HG03457 (cell line): Measurements from ENCODE around the gene RGS7.
"Not testable (repeated sequence)": the region's sequence is repeated elsewhere in the genome, so short reads cannot be mapped to it uniquely, and the experiment has no call there.

Source experiments
- ATAC-seq: cut with Tn5 transposase; IDR thresholded peaks from one replicate; pipeline ENCODE4 v1.9.1; 2021; ENCODE audit warnings: moderate number of reproducible peaks; ENCODE audit not compliant: unreplicated experiment

The RGS7 gene

DNA sequence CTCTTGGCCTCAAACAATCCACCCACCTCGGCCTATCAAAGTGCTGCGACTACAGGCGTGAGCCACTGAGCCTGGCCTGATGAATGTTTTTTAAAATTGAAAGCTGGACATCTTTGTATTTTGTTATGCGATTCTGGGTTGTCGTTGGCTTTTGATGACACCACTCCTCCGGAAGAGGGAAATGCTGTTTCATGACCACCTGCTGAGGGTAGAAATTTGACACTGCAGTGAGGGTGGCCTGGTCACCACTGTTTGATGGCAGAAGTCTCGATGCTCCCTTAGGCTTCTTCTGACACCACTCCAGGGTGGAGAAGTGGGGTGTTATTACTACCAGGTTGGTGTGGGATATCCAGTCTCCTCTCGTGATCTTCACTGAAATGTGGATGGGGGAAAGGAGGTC is 357.2 kb downstream of the RGS7 start:
- no peak for ATAC-seq

DNA sequence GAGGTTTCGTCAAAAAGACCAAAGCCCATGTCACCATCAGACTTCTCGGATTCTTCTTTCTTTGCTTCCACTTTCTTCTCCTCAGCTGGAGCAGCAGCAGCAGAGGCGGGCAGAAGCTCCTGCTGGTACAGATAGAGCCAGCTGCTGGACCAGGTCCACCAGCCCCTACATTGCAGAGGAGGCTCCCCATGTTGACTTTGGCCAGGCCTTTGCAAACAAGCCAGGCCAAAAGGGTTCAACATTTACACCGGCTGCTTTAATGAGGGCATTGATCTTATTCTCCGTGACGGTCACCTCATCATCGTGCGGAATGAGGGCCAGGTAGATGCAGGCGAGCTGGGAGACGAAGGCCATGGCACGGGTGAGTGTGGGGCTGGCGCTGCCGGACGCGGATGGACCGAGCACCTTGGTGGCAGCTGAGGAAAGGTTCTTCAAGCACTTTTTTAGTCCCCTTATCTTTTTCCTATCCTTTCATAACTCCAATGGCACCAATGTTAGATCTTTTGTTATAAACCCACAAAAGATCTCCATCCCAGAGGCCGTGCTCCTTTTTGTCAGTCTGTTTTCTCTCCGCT is 358.5 kb downstream of the RGS7 start:
- ATAC-seq, result no peak

DNA sequence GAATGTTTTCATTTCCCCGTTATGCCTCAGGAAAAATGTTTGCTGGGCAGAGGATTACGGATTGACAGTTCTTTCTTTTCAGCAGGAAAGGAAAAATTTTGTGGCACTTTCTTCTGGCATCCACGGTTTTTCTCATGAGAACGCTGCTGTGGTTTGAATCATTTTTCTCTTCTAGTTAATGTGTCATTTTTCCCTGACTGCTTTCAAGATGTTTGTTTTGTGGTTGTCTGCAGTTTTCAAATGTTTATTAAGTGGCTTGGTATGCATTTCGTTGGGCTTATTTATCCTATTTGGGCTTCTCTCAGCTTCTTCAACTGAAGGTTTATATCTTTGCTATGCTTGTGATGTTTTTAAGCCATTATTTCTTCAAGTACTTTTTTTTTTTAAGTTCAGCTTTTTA is 359.0 kb downstream of the RGS7 start:
- no peak for ATAC-seq

DNA sequence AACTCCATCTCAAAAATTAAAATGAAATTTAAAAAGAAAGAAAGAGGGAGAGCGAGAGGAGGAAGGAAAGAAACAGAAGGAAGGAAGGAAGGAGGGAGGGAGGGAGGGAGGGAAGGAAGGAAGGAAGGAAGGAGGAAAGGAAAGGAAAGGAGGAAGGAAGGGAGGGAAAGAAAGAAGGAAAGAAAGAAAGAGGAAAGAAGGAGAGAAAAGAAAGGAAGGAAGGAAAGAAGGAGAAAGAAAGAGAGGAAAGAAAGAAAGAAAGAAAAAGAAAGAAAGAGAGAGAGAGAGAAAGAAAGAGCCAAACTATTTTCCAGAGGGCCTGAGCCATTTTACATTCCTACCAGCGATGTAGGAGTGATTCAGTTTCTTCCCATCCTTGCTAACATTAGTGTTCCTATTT is 364.0 kb downstream of the RGS7 start:
- ATAC-seq, result no peak

DNA sequence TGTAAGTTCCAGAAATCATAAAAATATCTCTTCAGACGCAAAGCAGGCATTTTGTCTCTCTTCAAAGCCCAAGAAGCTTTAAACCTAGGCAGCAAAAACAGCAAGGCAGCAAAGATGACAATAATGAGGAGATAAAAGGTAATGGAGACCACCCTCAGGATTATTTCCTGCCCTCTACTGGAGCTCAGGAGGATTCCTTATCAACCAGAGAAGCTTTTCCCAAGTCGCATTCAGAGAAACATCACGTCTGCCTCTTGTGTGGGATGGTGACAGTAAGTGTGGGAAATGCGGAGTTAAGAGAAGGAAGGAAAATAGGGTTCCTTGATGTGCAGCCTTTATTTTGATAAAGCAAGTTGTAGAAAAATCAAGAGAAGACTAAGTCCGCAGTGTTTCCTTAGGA is 365.8 kb downstream of the RGS7 start:
- no peak for ATAC-seq

DNA sequence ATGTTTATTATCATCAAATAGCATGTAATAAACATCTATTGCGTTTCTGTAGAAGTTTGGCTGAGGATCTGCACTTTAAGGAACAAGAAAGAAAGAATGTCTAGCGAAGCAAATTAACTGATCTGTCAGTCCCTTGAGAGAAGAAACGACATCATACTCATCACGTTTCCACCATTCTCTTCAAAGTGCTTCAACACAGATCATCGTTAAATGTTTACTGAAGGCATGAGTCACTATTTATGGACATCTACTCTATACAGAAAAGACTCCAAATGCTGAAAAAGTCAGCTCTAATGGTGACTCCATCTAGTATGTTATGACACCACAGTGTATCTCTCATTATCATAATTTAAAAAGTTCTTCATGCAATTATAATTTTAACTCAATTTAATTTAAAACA is 369.1 kb downstream of the RGS7 start:
- ATAC-seq, result no peak

DNA sequence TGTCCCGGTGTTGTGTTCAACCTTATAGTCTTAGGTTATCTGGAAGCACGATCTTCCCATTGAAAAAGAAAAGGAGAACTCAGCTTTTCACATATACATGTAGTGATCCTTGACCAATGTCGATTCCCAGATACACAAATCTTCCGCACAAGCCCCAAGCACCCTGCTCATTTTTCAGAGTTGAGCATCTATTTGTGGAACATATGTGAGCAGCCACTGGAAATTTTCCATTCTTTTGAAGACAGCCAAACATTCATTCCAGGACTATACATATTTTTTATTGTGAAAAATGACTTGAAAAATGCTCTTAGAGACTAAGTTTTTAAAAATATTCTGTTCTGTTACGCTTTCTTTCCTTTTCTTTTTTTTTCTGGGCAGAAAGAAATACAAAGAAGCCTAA is 371.9 kb downstream of the RGS7 start:
- ATAC-seq, result no peak

DNA sequence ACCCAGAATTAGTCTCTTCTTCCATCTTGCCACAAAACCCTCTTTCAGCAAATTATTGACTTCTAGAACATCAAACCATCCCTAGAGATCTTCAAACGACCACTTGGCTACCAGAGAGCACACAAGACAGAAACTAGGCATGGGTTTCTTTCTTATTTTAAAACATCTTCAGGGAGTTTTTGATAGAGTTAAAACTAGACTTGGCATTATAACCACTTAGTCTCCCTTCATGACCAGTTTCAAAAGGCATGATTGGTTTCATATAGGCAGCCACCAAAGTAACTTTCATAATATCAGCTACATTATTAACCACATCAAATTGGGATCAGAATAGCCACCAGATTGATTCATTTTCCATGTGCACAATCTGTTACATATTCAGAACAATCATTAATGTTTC is 376.7 kb downstream of the RGS7 start:
- no peak for ATAC-seq

DNA sequence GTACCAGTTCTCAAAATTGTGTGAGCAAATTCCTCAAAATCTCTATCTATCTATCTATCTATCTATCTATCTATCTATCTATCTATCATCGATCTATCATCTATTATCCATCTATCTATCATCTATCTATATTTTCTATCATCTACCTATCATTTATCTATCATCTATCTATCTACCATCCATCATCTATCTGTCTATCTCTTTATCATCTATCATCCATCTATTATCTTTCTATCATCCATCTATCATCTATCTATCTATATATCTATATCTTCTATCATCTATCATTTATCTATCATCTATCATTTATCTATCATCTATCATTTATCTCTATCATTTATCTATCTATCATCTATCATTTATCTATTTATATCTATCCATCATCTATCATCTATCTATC is 380.3 kb downstream of the RGS7 start:
- no peak for ATAC-seq

DNA sequence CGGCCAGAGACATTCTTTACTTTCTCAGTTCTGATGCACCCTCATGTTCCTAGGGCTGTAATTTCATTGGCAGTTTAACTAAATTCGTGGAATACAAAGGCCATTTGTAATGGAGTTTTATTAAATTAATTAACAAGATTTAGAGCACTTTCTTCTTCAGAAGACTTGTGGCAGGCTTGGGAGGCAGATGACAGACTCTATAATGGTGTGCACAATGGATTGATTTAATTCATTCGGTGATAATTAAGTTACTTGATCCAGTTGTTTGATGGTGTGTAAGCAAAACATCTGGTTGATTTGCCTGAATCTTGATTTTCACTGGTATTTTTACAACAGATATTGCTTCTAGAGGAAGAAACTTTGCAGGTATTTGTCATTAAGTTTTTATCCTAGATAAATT is 383.1 kb downstream of the RGS7 start:
- ATAC-seq, result no peak

DNA sequence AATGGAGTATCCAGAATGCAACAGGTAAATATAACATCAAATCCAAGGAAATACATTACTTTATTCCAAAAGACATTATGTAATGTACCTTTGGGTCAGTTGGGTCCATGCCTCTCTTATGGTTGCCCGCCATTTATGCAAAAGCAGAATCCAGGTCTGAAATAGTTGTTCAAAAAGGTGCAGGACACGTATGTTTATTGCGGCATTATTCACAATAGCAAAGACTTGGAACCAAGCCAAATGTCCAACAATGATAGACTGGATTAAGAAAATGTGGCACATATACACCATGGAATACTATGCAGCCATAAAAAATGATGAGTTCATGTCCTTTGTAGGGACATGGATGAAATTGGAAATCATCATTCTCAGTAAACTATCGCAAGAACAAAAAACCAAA is 384.9 kb downstream of the RGS7 start:
- not testable (repeated sequence) for ATAC-seq

DNA sequence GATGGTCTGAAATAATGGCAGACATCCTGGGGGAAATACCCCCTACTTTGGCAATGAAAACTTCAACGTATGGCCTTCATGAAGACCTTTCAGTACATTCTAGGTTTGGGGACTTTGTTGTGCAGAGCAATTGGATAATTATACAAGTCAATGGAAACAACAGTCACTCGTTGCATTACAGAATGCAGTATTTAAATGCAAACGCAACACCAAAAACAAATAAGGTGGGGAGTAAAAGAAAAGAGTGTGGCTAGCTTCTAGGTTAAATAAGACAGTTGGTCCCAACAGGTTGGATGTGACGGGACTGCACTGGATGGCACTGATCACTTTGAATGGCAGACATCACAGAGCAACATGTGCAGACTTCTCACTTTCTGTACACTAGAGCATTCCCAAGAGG is 386.8 kb downstream of the RGS7 start:
- no peak for ATAC-seq

DNA sequence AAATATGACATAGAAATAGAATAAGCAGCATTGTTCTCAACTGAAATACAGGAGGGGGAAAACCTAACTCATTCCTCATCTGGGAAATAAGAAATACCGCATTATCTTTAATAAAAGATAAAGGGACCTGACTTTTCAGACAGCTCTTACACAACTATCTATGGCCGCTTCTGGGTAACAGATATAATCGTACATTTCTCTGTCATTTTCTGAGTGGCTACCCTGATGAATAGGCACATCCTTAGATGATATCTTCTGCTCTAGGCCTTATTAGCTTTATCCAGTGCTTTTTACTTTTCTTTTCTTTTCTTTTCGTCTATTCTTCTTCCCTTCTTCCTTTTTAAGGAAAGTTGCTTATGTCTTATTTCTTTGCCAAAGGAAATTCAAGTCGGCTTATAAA is 388.1 kb downstream of the RGS7 start:
- ATAC-seq, result no peak

DNA sequence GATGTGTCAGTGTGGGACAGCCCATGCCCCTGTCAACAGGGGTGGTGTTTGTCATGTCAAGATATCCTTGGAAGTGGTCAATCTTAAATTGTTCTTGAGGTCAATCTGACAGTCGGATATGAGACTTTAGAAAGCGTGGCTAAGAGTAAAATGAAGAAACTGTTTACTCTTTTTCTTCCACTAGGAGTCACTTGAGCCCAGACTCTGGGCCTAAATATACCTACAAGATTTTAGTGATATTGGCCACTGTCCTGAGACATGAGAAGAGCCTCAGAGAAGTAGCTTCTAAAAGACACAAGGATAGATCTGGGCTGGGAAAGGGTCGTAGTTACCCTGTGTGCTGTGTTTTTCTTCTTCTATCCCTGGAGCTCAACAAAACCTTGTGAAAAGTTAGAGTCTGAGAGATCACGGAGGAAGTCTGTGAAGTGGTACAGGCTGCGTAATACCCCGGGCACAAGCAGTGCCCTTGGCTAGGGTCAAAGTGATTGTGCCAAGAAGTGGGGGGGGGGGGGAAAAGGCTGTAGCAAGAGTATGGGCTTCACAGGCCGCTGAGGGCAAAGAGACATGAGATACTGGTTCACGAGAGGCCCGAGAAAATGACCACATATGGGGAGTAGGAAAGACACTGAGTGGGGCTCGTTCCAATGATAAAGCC is 389.8 kb downstream of the RGS7 start:
- ATAC-seq, result no peak

DNA sequence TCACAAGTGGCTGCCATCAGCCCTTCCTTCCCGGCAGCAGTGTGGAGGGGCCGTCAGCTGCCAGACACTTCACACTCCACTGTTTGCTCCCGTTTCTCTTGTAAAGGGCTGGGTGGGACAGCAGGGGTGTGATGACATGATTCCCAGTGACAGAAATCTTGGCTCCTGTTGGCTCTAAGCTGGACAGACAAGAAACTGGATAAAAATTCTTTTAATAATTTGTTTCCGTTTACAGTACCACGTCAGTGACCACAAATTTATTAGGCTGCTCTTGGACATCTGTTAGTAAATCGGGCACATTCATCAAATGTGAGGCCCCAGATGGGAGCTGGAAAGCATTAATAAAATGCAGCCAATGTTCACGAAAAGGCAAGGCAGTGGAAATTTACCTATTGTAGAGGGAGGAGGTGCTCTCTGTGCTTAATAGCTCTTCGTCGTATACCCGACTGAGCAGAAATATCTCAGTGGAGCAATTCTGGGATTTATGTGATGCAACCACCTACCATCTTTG is 391.4 kb downstream of the RGS7 start:
- ATAC-seq, result no peak

DNA sequence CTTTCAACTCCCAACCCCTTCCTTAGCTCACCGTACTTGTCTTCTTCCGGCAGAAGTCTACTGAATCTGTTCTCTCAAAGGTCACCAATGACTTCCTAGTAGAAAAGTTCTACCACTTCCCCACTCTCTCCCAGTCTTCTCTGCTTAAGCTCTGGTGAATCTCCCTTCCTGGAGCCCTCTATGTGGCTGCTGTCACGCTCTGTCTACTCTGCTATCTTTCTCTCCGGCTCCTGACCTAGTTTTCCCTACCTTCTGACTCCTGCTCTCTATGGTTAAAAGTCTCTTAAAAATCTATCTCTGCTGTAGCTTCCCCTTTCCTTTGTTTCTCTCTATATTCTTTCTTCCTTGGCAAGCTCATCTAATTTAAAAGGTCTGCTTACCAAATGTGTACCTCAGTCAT is 394.9 kb downstream of the RGS7 start:
- ATAC-seq, result no peak

DNA sequence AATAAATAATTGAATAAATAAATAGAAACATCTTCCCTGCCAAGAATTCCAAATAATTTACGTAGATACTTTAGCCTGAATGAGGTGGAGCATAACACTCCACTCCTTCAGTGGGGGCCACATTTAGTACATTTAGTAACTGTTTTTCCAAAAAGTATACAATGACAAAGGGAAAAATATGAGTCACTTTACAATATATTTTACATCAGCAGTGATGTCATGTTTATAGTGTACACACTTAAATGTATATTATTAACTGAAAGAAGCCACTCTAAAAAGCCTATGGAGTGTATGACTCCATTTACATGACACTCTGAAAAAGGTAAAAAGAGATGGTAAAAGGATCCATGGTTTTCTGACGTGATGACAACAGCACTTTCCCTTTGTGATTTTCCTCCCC is 400.6 kb downstream of the RGS7 start:
- no peak for ATAC-seq

DNA sequence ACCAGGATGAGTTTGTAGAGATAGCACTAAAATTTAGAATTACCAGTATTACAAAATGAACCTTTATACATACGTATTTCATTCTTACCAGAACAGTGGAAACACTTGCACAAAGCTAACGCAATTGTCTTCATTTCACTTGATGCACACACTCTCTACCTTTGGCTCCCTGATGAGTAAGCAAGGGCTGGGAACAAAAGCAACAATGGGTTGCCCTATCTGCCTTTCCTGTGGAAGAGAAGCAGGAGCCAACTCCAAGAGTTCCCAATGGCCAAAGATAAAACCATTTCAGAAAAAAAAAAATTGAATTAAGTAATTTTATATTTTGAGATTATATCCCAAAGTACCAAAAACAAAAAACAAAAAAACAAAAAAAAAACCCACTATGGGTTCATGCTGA is 401.0 kb downstream of the RGS7 start:
- no peak for ATAC-seq

DNA sequence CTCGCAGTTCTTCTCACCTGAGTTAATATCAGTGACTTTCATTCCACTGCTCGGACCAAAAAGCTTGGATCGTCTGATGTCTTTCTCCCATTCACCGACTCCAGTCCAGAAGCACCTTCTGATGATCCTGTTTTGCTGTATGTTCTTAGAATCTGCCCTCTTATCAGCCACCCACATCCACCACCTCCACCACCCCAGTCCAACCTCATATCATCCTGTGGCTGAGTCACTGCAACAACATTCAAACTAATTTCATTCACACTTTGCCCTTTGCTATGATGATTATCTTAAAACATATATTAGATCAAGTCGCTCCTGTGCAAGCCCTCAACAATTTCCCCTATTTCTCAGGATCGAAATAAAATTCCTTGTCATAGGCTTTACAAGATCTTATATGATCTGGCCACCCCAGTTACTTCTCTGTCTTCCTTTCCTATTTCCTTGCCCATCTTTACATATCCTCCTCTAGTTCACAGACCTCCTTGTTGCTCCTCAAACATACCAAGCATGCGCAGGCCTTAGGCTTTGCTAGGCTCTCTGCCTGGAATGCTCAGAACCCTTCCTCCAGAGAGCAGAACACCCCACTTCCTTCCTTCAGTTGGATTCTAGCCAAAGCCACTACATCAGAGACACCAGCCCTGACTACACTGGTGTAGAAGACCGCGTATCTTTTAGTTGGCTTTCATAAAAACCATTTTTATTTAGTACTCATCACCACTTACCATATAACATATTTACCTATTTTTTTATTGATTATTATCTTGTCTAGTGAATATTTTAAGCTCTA is 409.4 kb downstream of the RGS7 start:
- ATAC-seq, result no peak

DNA sequence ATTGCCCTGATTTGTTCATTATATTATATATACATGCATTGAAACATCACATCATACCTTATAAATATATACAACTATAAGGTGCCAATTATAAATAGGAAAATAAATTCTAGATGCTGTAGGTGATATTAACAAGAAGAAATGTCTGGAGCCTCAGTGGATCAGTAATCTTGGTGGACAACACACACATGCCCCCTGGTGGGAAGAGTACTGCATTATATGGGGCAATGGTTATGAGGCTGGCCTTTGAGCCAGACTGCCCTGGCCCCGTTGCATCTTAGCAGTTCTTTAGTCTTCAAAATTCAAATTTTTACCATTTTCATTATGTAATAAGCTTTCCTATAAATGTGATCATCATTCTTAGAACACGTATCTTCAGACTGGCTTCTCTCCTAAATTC is 410.1 kb downstream of the RGS7 start:
- no peak for ATAC-seq

DNA sequence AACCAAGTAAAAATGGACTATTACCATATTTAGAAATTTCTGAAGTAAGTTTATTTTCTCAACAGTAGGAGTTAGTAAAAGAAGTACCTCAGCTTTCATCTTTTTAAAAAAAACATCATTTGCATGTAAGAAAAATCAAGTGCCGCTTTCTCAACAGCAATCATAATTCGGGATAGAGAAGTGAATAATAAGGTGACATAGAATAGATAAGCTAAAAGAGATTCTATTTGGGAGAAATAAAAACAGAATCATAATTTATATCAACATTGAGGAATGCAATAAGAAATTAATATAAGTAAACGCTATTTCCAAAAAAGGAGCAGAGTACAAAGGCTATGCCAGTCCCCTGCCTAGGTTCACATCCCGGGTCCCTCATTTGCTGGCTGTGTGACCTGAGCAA is 414.1 kb downstream of the RGS7 start:
- no peak for ATAC-seq

DNA sequence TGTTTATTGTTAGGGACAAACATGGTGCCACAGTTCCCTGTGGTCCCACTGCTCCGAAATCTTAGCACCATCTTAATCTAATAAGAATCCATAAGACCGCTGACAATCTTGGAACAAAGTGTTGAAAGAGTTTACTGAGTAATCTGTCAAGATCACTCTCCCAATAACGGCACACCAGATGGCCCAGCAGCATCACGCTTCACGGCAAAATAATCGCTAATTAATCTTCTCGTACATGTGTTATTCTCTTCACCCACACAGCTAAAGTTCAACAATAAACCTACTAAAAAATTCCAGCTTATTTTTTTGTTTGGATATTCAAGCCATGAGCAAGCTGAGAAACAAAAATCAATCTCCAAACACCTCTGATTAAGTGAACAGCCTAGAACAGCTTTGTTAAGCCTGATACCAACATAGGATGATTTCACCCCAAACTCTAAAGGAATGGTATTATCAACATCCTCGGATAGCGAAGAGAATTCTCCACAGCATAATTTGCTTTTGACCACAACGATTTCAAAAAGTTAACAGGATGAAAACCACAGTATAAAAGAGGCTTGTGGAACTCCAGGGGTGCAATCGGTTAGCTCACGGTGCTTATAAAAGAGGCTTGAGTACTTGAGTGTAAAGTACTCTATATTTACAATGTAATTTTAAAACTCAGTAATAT is 415.2 kb downstream of the RGS7 start:
- ATAC-seq, result no peak
